Adipose tissue (tissue), 3 donors: Measurements from ENCODE around the gene DIO3. TPM values are rescaled to one million over a fixed set of nuclear protein-coding genes. Genes with fewer than 3 reads are reported as not detected.

Source experiments
- H3K27ac ChIP-seq: one replicate; pipeline ENCODE4 v1.5.1; 2013; ENCODE audit warnings: low read depth, low read length
- WGBS, 3 donors: extraction: QIAGEN DNeasy Blood & Tissue Kit; methylation state at CpG; one replicate each; pipeline ENCODE4 v1.1.7; 2013; 5-methylcytosine and 5-hydroxymethylcytosine counted together
- polyA plus RNA-seq, 3 donors: library from polyadenylated mRNA; stranded (reverse); fragments of 200-250 nt; gene quantifications; one replicate each; pipeline ENCODE4 v1.2.3, GENCODE V29; 2013
- donor health status: healthy with polysubstance abuse.
- donor health status: Bipolar disorder and iron deficiency.
- donor health status: healthy.

DIO3 gene
- polyA plus RNA-seq, 3 donors, result 1.0 to 13.5 (median 9.7) TPM

GRCh38 chr14:101590062-101590461 is 28.8 kb downstream of the DIO3 start:
- no peak overlapping the region for H3K27ac ChIP-seq
- WGBS, 3 donors, result 88 to 89% (median 88%) methylated on average over 9 of the region's 9 CpGs

- WGBS, 3 donors, result 91 to 97% (median 93%) methylated on average over 14 of the region's 14 CpGs
Measured at GRCh38 chr14:101590616-101591015, 29.3 kb downstream of the DIO3 start.

GRCh38 chr14:101591121-101591520 is 29.8 kb downstream of the DIO3 start:
- 50 to 81% (median 66%) methylated on average over 5 of the region's 5 CpGs for WGBS, 3 donors

More at GRCh38 chr14:101590616-101591015, 29.3 kb downstream of the DIO3 start:
- no peak overlapping the region for H3K27ac ChIP-seq

DNA sequence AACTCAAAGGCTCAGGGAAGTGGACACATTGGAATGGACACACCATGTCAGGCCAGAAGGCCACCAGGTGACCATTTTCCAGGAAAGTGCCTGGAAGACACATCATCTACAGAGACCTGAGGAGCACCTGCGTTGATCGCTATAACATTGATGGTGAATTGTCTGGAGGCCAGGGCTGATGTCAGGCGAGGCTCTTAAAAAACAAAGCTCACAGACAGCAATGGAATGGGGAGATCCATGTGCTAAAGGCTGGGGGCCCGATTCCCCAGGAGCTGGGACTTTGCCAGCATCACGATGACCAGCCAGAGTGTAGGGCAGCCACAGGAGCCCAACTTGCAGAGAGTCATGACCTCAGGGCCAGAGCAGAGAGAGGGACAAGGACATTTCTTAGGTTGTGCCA is 30.3 kb downstream of the DIO3 start:
- no peak overlapping the region for H3K27ac ChIP-seq

More at GRCh38 chr14:101591121-101591520, 29.8 kb downstream of the DIO3 start:
- no peak overlapping the region for H3K27ac ChIP-seq

DNA sequence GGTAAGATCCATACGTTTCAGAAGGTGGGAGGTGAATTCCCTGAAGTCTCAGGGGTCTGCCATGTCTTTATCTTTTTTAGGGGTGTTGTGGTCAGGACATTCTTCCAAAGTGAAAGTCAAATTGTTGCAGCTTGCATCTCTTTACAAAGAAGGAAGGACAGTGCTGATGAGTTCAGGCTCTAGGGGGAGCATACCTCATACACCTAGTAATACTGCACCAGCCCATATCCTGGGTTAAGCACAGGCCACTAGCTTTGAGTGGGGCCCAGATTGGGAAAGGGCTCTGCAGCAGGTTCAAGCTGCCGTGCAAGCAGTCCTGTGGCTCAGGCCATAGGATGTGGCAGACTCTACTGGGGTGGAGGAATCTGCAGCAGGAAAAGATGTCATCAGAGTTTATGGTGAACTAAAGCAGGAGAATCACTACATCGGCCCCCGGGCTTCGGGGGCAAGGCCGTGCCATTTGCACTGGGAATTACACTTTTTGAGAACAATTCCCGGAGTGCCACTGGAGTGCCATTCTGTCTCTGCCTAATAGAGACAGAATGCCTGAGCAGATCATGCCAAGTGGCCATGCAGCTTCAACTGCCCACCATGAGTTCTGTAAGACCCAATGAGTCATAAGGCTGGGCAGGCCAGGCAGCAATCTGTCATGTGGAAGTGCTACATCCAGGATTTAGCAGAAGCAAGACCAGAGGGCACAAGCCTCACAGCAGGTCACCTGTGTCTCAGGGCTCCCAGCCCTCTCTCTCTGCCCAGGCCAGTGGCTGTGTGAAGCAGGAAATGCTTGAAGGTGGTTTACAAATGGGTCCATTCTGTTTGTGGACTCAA is 32.3 kb downstream of the DIO3 start:
- H3K27ac ChIP-seq, result no peak overlapping the region

More for the DNA sequence above, 30.3 kb downstream of the DIO3 start:
- WGBS, 3 donors, result 89 to 93% (median 92%) methylated on average over 5 of the region's 5 CpGs

DNA sequence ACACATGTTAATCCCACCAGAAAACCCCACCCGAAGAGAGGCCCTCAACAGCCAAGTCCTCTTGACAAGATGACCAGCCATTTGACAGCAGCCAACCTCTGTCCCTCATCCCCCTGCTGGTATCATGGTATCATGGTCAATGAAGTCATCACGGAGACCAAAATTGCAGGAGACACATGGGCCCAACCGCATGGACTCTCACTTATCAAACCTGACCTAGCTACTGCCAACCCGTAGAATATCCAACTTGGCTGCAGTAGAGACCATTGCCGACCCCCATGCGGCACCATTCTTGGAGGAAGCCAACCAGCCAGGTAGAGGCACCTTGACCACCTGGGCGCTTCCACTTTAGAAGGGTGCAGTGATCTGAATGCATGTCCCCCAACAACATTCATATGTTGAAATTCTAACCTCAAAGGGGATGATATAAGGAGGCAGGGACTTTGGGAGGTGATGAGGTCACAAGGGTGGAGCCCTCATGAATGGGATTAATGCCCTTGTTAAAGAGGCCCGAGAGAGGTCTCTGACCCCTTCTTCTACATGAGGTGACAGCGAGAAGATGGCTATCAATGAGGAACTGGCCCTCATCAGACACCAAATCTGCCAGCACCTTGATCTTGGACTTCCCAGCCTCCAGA is 33.3 kb downstream of the DIO3 start:
- no peak overlapping the region for H3K27ac ChIP-seq
- 90 to 92% (median 91%) methylated on average over 9 of the region's 9 CpGs for WGBS, 3 donors

More for the DNA sequence above, 32.3 kb downstream of the DIO3 start:
- 88 to 90% (median 90%) methylated on average over 7 of the region's 7 CpGs for WGBS, 3 donors

GRCh38 chr14:101595349-101595748 is 34.1 kb downstream of the DIO3 start:
- no peak overlapping the region for H3K27ac ChIP-seq
- WGBS, 3 donors, result 81 to 95% (median 89%) methylated on average over 4 of the region's 4 CpGs

- WGBS, 3 donors, result 57 to 81% (median 62%) methylated on average over 8 of the region's 8 CpGs
- no peak overlapping the region for H3K27ac ChIP-seq
Measured at GRCh38 chr14:101595887-101596721, 34.8 kb downstream of the DIO3 start.

DNA sequence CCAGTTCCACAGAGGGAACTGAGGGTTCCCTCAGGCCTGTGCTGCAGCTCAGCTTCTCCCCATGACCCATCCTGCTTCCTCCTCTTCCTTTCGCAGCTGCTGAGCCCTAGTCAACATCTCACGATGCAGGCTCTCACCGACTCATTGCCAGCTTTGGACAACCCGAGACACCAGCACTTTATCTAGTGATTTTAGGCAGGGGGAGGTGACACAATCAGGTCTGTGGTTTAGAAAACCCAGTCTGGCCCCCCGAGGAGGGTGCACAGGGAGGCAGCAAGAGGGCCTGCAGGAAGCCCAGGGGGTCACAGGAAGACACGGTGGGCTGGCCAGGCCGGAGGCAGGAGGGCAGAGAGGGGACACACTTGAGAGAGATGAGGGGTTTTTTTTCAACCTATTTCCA is 35.4 kb downstream of the DIO3 start:
- no peak overlapping the region for H3K27ac ChIP-seq
- 56 to 65% (median 61%) methylated on average over 7 of the region's 7 CpGs for WGBS, 3 donors

DNA sequence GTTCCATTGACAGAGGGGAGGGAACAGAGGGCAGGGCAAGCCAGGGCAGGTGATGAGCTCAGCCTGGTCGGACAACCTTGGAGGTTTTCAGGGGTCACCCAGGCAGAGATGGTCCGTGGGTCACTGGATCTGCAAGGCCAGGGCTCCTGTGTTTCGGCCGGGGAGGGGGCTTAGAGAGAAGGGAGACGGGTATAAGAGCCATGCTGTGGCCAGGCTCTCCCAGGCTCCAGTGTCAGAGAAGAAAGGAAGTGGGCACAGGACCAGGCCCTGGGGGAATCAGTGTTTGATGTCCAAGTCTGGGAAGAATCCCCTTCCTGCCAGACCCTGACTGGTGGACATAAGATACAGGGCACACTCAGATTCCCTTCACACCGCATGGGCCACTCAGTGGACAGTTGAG is 36.9 kb downstream of the DIO3 start:
- 86 to 95% (median 95%) methylated on average over 6 of the region's 6 CpGs for WGBS, 3 donors

GRCh38 chr14:101598571-101599233 is 37.4 kb downstream of the DIO3 start:
- H3K27ac ChIP-seq, result no peak overlapping the region
- 83 to 86% (median 84%) methylated on average over 9 of the region's 9 CpGs for WGBS, 3 donors

More for the DNA sequence above, 36.9 kb downstream of the DIO3 start:
- no peak overlapping the region for H3K27ac ChIP-seq

GRCh38 chr14:101599234-101599885 is 38.1 kb downstream of the DIO3 start:
- 92 to 94% (median 94%) methylated on average over 13 of the region's 13 CpGs for WGBS, 3 donors
- no peak overlapping the region for H3K27ac ChIP-seq

DNA sequence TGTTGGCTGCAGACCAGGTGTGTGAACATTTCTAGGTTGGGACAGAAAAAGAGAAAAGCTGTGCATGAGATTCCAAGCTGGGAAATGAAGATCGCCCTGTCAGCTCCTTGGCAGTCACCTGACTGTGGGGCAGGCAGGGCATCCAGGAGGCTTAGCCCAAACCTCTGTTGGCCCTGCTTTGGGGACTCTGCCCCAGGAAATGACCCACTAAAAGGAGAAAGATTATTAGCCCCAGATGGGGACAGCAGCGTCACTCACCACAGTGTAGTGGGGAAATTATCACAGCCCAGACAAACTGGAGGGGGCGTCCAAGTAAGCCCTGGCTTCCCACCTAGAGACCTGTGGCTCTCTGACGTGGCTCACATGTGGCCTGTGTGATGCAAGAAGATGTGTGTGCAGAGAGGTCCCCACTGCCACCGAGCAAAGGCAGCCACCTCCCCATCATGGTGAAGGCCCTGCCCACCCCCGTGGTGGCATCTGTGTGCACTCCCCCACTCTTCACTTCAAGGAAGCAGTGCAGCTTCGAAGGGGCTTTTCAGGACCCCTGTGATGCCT is 39.1 kb downstream of the DIO3 start:
- WGBS, 3 donors, result 73 to 81% (median 73%) methylated on average over 7 of the region's 7 CpGs
- H3K27ac ChIP-seq, result no peak overlapping the region

DNA sequence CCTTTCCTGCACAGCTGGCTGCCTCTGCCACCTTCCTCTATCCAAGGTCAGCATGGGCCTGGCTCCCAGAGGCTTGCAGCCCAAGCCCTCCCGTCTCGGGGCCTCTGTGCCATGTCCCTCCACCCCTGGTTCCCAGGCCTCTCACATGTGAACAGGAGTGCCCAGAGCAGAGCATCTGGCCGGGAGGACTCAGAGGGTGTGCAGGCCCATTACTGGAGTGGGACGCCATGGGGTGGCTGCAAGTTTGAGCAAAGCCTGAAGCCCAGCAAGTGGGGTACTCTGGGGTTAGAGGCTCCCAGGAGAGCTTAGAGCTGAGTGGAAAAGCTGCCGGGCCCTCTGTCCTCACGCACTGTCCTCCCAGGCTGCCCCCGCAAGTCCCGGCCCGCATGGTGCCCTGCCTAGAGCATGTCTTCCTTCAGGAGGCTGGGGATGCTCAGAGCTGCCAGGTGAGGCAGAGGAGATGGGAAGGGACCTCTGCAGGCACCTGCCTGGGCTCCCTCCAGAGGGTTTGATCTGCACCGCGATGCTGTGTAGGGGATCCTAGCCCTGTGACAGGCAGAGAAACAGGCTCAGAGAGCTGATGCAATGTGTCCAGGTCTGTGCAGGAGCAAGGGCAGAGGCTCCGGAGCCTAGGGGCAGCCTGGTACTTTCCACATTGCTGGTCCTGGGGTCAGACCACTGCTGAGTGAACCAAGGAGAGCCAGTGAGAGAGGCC is 39.8 kb downstream of the DIO3 start:
- WGBS, 3 donors, result 89 to 93% (median 92%) methylated on average over 12 of the region's 12 CpGs
- no peak overlapping the region for H3K27ac ChIP-seq

DNA sequence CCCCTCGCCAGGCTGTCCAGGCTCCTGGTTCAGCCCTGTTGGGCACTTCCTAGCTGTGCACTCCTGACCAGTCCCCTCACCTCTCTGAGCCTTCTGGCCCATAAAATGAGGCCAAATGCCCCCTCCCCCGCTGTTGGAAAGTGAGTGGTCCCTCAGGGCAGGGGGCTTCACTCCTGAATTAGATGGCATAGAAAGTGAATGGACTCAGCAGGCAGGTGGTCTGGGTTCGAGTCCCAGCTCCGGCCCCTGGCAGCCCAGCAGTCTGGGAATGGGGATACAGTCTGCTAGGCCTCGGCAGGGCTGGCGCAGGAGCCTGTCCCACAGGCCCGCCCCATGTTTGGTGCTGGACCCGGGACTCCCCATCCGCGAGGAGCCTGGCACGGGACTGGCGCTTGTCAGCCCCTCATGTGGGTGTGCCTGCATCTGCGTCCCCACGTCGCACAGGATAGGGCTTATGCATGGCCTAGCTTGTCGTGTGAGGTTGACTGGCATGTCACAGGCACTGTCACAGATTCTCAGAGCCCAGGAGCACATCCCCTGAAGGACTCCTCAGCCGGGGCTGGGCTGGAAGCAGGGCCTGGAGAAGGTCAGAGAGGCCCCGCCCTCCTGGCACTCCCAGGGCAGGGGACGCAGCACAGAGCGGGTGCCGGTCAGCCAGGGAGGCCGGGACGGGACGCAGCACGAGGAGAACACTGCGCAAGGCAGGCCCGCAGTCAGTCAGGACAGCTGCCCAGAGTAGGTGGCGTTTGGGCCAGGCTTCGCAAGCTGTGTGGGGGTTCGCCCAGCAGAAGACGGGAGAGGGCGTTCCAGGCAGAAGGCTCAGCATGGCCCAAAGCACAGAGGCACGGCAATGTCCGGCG is 40.5 kb downstream of the DIO3 start:
- no peak overlapping the region for H3K27ac ChIP-seq
- WGBS, 3 donors, result 90 to 93% (median 90%) methylated on average over 33 to 35 of the region's 35 CpGs

DNA sequence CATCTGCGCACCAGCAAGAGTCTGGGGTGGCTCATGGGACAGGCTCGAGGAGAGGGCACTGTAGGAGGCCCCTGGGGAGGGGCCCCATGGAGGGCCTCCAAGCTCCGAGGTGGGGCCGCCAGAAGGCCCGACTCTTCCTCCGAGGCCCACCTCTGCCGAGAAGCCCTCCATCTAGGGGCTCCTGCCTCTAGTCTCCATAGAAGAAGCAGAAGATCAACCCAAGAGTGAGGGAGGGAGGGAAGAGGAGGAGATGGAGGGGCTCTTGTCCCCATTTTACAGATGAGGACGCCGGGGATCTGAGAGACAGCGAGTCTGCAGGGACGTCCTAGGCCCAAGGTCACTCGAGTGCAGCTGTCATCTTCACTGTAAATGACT is 41.2 kb downstream of the DIO3 start:
- WGBS, 3 donors, result 85 to 94% (median 93%) methylated on average over 12 of the region's 12 CpGs

More for the DNA sequence above, 41.2 kb downstream of the DIO3 start:
- H3K27ac ChIP-seq, result no peak overlapping the region
